ENCODE measurements around the gene ZBTB8B. TPM values are rescaled to one million over a fixed set of nuclear protein-coding genes. Genes with fewer than 3 reads are reported as not detected.

Gene ZBTB8B
- total and polyA plus RNA-seq, 10 of the 15 experiments (the other 5 are each of a cell fraction or from before 2014, with no cell fraction given) = under 0.01 to 0.04 (median 0.01) TPM; not detected in 4

GRCh38 chr1:32426489-32427255 lies 38.2 kb upstream of the ZBTB8B start:
- Histone ChIP-seq H3K79me2 (ENCODE audit: control insufficient read depth, insufficient read depth, low read length) (no peaks in the 10 kb centered on the region), H3K36me3 (ENCODE audit: control insufficient read depth in 2 of 2, insufficient read depth in 2 of 2, low read length in 1 of 2) (no peaks in the 10 kb centered on the region), H3K4me2 (ENCODE audit: control insufficient read depth, insufficient read depth) (peak overlapping the region; percentile 68), H3K27me3 (replicated peaks in 1 of 2; ENCODE audit: control insufficient read depth in 2 of 2, insufficient read depth in 2 of 2, low read length in 1 of 2) (peaks cover 0 to 10% of the 10 kb centered on the region in 2 experiments; a peak in 2 of 4 replicates), H3K4me3 (no peak overlapping the region), H3K9me3 (replicated peaks; ENCODE audit: control insufficient read depth, insufficient read depth, low read length) (no peaks in the 10 kb centered on the region), H2AFZ (ENCODE audit: control insufficient read depth, low read depth, low read length) (no peak overlapping the region), H4K20me1 (ENCODE audit: control insufficient read depth, insufficient read depth) (no peaks in the 10 kb centered on the region), H3K4me1 (ENCODE audit: control insufficient read depth, insufficient read depth, low read length) (peaks cover under 1% of the 10 kb centered on the region), H3K9ac (ENCODE audit: control insufficient read depth, insufficient read depth, low read length) (no peak overlapping the region), H3K27ac (ENCODE audit: control insufficient read depth, insufficient read depth) (no peak overlapping the region)
- ChIA-PET RAD21 (ENCODE audit: unreplicated experiment) (no interaction called here), SMC1A (ENCODE audit: uncharacterized antibody, unreplicated experiment) (interaction anchor here (0.6 kb wide), 1 partner anchor 213 kb away, joined by 3 read pairs; no protein-coding TSS in a partner anchor), POLR2A (interaction anchor here (0.6 kb wide), 1 partner anchor 1334 kb away, joined by 4 read pairs; no protein-coding TSS in a partner anchor), CTCF (interaction anchor here (1.1 to 4.0 kb wide), 6 partner anchors 14 to 346 kb away, joined by 3 to 17 read pairs (median 4); no protein-coding TSS in a partner anchor)
- DNase-seq (ENCODE audit: low read depth, low spot score) (no peak), FAIRE-seq (no peak), ATAC-seq (no peak)
- no TSS peak for BruUV-seq (replicated peaks)
- WGBS (ENCODE audit: insufficient coverage, insufficient replicate concordance, low lambda C conversion rate, missing lambda C conversion rate) = 15% methylated on average over 28 of the region's 36 CpGs
- in situ Hi-C loops (cut with MboI) (no loop called here), intact Hi-C loops (cut with micrococcal nuclease; ENCODE audit: unreplicated experiment) (no loop called here)
- TF ChIP-seq STAT3 (IDR thresholded peaks at IDR 0.05; ENCODE audit: low read depth, low read length) = no peak
- TF ChIP-seq RBBP5 (conservative IDR thresholded peaks at IDR 0.05) = no peak
- no peak for TF ChIP-seq ZNF687 (IDR thresholded peaks at IDR 0.05)
- no peak for TF ChIP-seq POLR2AphosphoS5 (IDR thresholded peaks at IDR 0.05; ENCODE audit: low read length)
- TF ChIP-seq BMI1 (IDR thresholded peaks at IDR 0.05; ENCODE audit: borderline replicate concordance) = no peak
- no peak for TF ChIP-seq BACH1 (IDR thresholded peaks at IDR 0.05; ENCODE audit: borderline replicate concordance)
- no peak for TF ChIP-seq ZNF207 (IDR thresholded peaks at IDR 0.05; ENCODE audit: borderline replicate concordance)
- TF ChIP-seq SIN3A (IDR thresholded peaks at IDR 0.05; ENCODE audit: low read depth, low read length) = no peak
- TF ChIP-seq NR2F1 (conservative IDR thresholded peaks at IDR 0.05) = no peak
- no peak for TF ChIP-seq ZBTB40 (IDR thresholded peaks at IDR 0.05; ENCODE audit: borderline replicate concordance)
- TF ChIP-seq, protein P1, sequence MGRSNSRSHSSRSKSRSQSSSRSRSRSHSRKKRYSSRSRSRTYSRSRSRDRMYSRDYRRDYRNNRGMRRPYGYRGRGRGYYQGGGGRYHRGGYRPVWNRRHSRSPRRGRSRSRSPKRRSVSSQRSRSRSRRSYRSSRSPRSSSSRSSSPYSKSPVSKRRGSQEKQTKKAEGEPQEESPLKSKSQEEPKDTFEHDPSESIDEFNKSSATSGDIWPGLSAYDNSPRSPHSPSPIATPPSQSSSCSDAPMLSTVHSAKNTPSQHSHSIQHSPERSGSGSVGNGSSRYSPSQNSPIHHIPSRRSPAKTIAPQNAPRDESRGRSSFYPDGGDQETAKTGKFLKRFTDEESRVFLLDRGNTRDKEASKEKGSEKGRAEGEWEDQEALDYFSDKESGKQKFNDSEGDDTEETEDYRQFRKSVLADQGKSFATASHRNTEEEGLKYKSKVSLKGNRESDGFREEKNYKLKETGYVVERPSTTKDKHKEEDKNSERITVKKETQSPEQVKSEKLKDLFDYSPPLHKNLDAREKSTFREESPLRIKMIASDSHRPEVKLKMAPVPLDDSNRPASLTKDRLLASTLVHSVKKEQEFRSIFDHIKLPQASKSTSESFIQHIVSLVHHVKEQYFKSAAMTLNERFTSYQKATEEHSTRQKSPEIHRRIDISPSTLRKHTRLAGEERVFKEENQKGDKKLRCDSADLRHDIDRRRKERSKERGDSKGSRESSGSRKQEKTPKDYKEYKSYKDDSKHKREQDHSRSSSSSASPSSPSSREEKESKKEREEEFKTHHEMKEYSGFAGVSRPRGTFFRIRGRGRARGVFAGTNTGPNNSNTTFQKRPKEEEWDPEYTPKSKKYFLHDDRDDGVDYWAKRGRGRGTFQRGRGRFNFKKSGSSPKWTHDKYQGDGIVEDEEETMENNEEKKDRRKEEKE (IDR thresholded peaks at IDR 0.05) = no peak
- TF ChIP-seq SUPT20H (IDR thresholded peaks at IDR 0.05; ENCODE audit: borderline replicate concordance, control insufficient read depth, low read depth, low read length) = no peak
